Neural progenitor cell (in vitro differentiated cells): ENCODE data around the gene FAM234A. TPM values are rescaled to one million over a fixed set of nuclear protein-coding genes. Genes with fewer than 3 reads are reported as not detected.

Experiments
- DNase-seq: peaks from one replicate; pipeline ENCODE4 v3.0.0-alpha.2; 2016; ENCODE audit warnings: low spot score
- H2AFZ ChIP-seq: fragments of 200-600 bp; sonication (generic); replicated peaks from 2 replicates; pipeline ENCODE4 v1.6.1; 2016; ENCODE audit warnings: antibody characterized with exemption
- H3F3A ChIP-seq: fragments of 200-600 bp; sonication (generic); 2 replicates; pipeline ENCODE4 v1.6.1; 2016; ENCODE audit warnings: antibody characterized with exemption, low read depth
- H3K27ac ChIP-seq: fragments of 200-600 bp; sonication (generic); 2 replicates; pipeline ENCODE4 v1.5.1; 2016; ENCODE audit warnings: mild to moderate bottlenecking
- H3K27me3 ChIP-seq: fragments of 200-600 bp; sonication (generic); 2 replicates; pipeline ENCODE4 v1.6.1; 2016; ENCODE audit warnings: mild to moderate bottlenecking, moderate library complexity
- H3K36me3 ChIP-seq: fragments of 200-600 bp; sonication (generic); 2 replicates; pipeline ENCODE4 v1.5.1; 2016
- H3K4me1 ChIP-seq: fragments of 200-600 bp; sonication (generic); 2 replicates; pipeline ENCODE4 v1.6.1; 2016; ENCODE audit warnings: mixed run types
- H3K4me2 ChIP-seq: fragments of 200-600 bp; sonication (generic); 2 replicates; pipeline ENCODE4 v1.6.1; 2016
- H3K4me3 ChIP-seq: fragments of 200-600 bp; sonication (generic); 2 replicates; pipeline ENCODE4 v1.5.1; 2016
- H3K79me2 ChIP-seq: fragments of 200-600 bp; sonication (generic); 2 replicates; pipeline ENCODE4 v1.6.1; 2016; ENCODE audit warnings: low read depth
- H3K9ac ChIP-seq: fragments of 200-600 bp; sonication (generic); 2 replicates; pipeline ENCODE4 v1.6.1; 2016
- H3K9me3 ChIP-seq: fragments of 200-600 bp; sonication (generic); 2 replicates; pipeline ENCODE4 v1.5.1; 2016; ENCODE audit warnings: low read depth
- H4K20me1 ChIP-seq: fragments of 200-600 bp; sonication (generic); 2 replicates; pipeline ENCODE4 v1.6.1; 2016; ENCODE audit warnings: low read depth
- H3K27ac Mint-ChIP-seq: 3 replicates; pipeline ENCODE4 v1.8.0; 2021; ENCODE audit warnings: mixed read lengths
- H3K27me3 Mint-ChIP-seq: 2 replicates; pipeline ENCODE4 v1.8.0; 2022; ENCODE audit warnings: low read depth, mild to moderate bottlenecking, inconsistent platforms, moderate library complexity, mixed read lengths; ENCODE audit not compliant: insufficient read depth
- H3K36me3 Mint-ChIP-seq: 3 replicates; pipeline ENCODE4 v1.8.0; 2021; ENCODE audit warnings: mixed read lengths
- H3K4me1 Mint-ChIP-seq: 3 replicates; pipeline ENCODE4 v1.8.0; 2021; ENCODE audit warnings: mixed read lengths
- H3K4me3 Mint-ChIP-seq: 3 replicates; pipeline ENCODE4 v1.8.0; 2021; ENCODE audit warnings: mild to moderate bottlenecking, moderate library complexity, mixed read lengths
- H3K9me3 Mint-ChIP-seq: 3 replicates; pipeline ENCODE4 v1.8.0; 2020; ENCODE audit warnings: mixed read lengths
- CTCF ChIP-seq: fragments of 200-600 bp; sonication (generic); IDR thresholded peaks from 2 replicates; pipeline ENCODE4 v1.5.1; 2017; ENCODE audit warnings: antibody characterized with exemption, mild to moderate bottlenecking
- EZH2 ChIP-seq: fragments of 200-600 bp; sonication (generic); IDR thresholded peaks from 2 replicates; pipeline ENCODE4 v1.6.1; 2017; ENCODE audit warnings: antibody characterized with exemption, mild to moderate bottlenecking, moderate library complexity
- EZH2phosphoT487 ChIP-seq: fragments of 200-600 bp; sonication (generic); IDR thresholded peaks from 2 replicates; pipeline ENCODE4 v1.6.1; 2017; ENCODE audit warnings: antibody characterized with exemption
- total RNA-seq: library from RNA; depleted of rRNA; stranded (reverse); fragments of >200 nt; gene quantifications from 2 replicates; pipeline ENCODE4 v1.2.3, GENCODE V29; 2015; ENCODE audit warnings: low replicate concordance

FAM234A gene
- total RNA-seq, 1 donor from 2014 or later = 115 TPM

DNA sequence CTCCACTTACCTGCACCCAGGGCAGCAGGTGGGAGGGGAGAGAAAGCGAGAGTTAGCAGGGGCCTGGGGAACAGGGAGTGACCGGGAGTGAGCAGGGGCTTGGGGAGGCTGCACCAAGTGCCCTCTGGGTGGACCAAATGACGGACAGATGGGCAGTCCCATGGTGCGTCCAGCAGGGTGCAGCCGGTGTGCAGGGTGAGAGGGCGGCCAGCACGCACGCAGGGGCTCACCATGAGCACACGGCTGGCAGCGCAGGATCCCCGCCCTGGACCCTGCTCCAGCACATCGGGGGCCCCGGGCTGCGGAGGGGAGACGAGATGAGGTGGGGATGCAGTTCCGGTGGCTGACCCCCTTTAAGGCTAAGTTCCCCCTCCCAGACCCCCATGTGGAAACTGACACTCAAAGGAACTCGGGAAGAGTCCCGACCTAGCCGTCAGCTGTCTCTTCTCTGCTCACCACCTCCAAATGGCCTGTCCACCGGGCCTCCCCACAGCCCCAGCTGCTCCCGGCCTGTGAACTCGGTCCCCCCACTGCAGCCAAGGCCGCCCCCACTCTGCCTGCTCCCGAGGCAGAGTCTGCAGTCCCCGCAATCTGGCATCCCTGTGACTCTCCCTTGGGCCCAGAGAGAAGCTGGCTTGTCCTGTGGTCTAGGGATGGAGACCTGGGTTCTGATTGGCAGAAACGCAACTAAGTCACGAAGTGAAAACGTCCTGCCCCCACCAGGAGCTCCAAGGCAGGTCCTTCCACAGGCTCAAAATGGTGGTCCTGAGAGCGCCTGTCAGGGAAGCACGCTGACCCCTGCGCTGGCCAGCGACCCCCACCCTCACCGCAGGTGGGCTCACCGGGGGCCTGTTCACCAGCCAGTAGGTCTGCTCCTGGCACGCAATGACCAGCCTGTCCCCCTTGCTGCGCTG lies 38.3 kb downstream of the FAM234A start:
- H3K36me3 ChIP-seq = no peaks in the 10 kb centered on the region
- H2AFZ ChIP-seq = no peak overlapping the region
- no peak for TF ChIP-seq CTCF
- no peak for TF ChIP-seq EZH2phosphoT487
- no peak for TF ChIP-seq EZH2
- H3K9ac ChIP-seq = no peak overlapping the region
- no peaks in the 10 kb centered on the region for H3K9me3 ChIP-seq
- H4K20me1 ChIP-seq = no peaks in the 10 kb centered on the region
- Mint-ChIP-seq H3K36me3 (no peaks in the 10 kb centered on the region), H3K4me1 (peaks cover 6% of the 10 kb centered on the region), H3K27me3 (peaks cover 23% of the 10 kb centered on the region), H3K9me3 (no peaks in the 10 kb centered on the region), H3K27ac (no peak overlapping the region), H3K4me3 (no peak overlapping the region)
- H3K4me2 ChIP-seq = no peak overlapping the region
- peaks cover 7% of the 10 kb centered on the region for H3K4me1 ChIP-seq
- H3F3A ChIP-seq = peaks cover 8% of the 10 kb centered on the region
- DNase-seq = no peak
- H3K4me3 ChIP-seq = no peak overlapping the region
- H3K79me2 ChIP-seq = no peaks in the 10 kb centered on the region
- H3K27me3 ChIP-seq = peaks cover 48% of the 10 kb centered on the region
- H3K27ac ChIP-seq = no peak overlapping the region

DNA sequence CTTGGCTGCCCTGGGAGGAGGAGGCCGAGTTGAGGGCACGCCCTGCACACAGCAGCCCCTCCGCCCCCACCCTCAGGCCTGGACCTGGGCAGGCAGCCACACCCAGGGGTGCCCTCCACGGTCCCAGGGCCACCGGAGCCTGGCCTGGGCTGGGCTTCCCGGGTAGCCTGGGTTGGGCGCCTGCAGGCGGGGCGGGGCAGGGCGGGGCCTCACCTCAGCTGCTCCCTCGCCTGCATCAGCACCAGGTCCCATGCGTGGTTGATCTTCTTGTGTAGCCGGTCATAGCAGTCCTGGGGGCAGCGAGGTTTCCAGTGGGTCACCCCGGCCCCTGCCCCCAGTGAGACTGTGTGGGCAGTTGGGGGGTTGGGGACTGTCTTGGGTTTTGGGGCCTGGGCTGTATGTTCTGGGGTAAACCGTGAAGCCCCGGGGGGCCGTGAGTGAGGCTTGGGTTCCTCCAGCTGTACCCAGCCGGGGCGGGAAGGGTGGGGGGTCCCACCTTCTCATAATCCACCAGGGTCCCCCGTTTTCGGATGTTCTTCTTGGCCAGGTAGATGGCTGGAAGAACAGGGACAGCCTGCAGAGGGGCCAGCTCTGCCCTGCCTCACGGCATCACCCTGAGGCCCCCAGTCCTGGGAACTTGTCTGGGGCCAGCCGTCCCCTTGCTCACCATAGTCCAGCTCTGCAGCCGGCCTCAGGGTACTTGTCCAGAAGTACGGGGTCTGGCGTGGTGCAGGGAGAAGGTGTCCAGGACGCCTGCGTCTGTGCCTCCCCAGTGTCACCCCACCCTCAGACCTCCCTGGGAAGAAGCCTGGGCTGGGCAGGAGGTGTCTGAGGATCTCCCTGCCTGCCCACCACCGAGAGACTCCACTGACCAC lies 39.2 kb downstream of the FAM234A start:
- Histone ChIP-seq H3K4me1 (peaks cover 7% of the 10 kb centered on the region), H3K9ac (no peak overlapping the region), H3F3A (peaks cover 6% of the 10 kb centered on the region), H3K4me2 (no peak overlapping the region), H3K4me3 (no peak overlapping the region), H2AFZ (no peak overlapping the region), H3K27me3 (peaks cover 57% of the 10 kb centered on the region), H3K9me3 (no peaks in the 10 kb centered on the region), H3K79me2 (no peaks in the 10 kb centered on the region), H3K36me3 (no peaks in the 10 kb centered on the region), H3K27ac (no peak overlapping the region), H4K20me1 (no peaks in the 10 kb centered on the region)
- Mint-ChIP-seq H3K27me3 (peaks cover 24% of the 10 kb centered on the region), H3K36me3 (no peaks in the 10 kb centered on the region), H3K4me1 (no peaks in the 10 kb centered on the region), H3K9me3 (no peaks in the 10 kb centered on the region), H3K4me3 (no peak overlapping the region), H3K27ac (no peak overlapping the region)
- no peak for TF ChIP-seq EZH2
- TF ChIP-seq EZH2phosphoT487 = no peak
- no peak for TF ChIP-seq CTCF
- DNase-seq = no peak

DNA sequence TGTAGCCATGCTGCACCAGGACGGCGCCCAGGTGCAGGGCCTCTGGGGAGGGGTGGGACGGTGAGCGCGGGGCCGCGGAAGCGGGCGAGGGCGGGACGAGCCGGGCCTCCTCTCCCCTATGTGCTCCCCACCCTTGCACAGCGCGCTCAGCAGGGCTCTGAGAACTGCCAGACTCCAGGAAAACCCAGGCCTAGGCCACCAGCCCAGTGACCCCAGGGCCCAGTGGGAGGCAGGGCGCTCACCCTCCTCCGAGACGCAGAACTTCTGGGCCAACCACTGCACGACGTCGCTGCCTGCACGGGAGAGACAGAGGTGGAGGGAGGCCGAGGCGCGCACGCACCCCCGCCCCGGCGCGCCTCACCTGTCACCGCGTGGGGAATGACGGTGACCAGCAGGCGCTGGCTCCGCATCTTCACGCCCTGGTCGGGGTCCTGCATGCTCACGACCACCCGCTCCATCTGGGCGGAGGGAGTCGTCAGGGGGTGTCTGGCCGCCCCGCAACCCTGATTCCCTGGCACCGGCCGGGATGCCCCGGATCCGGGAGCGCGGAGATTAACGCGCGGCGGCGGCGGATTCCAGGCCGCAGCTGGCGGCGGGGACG lies 40.5 kb downstream of the FAM234A start:
- no peaks in the 10 kb centered on the region for H3K36me3 Mint-ChIP-seq
- Histone ChIP-seq H3F3A (peaks cover 18% of the 10 kb centered on the region), H3K9me3 (no peaks in the 10 kb centered on the region), H3K9ac (no peak overlapping the region), H3K4me2 (peak overlapping the region; percentile 92), H3K36me3 (no peaks in the 10 kb centered on the region), H2AFZ (peak overlapping the region; percentile 76), H3K27me3 (peaks cover 71% of the 10 kb centered on the region), H4K20me1 (peaks cover 5% of the 10 kb centered on the region), H3K4me3 (peak overlapping the region; percentile 53), H3K27ac (no peak overlapping the region), H3K79me2 (no peaks in the 10 kb centered on the region), H3K4me1 (peaks cover 10% of the 10 kb centered on the region)
- peaks cover 25% of the 10 kb centered on the region for H3K27me3 Mint-ChIP-seq
- H3K4me3 Mint-ChIP-seq = peak overlapping the region; percentile 65
- H3K9me3 Mint-ChIP-seq = no peaks in the 10 kb centered on the region
- TF ChIP-seq EZH2 (peak; percentile 86), CTCF (no peak), EZH2phosphoT487 (peak; percentile 81)
- peaks cover 3% of the 10 kb centered on the region for H3K4me1 Mint-ChIP-seq
- no peak overlapping the region for H3K27ac Mint-ChIP-seq
- peak; percentile 53 for DNase-seq
